KOPT-K1 (cell line): ENCODE results near the gene DIPK1B.

Experiments
- H3K27ac ChIP-seq: fragments of 200-600 bp; sonication (generic); 2 replicates; pipeline ENCODE4 v1.5.1; 2016; ENCODE audit warnings: antibody characterized with exemption, mild to moderate bottlenecking, low read depth, low read length; ENCODE audit not compliant: poor library complexity, severe bottlenecking
- H3K36me3 ChIP-seq: fragments of 200-600 bp; sonication (generic); 2 replicates; pipeline ENCODE4 v1.5.1; 2017; ENCODE audit warnings: antibody characterized with exemption, mild to moderate bottlenecking, low read length, moderate library complexity; ENCODE audit not compliant: insufficient read depth
- H3K9me3 ChIP-seq: fragments of 200-600 bp; sonication (generic); 2 replicates; pipeline ENCODE4 v1.5.1; 2017; ENCODE audit warnings: antibody characterized with exemption, low read length, mild to moderate bottlenecking; ENCODE audit not compliant: insufficient read depth, poor library complexity, severe bottlenecking

Gene DIPK1B

DNA sequence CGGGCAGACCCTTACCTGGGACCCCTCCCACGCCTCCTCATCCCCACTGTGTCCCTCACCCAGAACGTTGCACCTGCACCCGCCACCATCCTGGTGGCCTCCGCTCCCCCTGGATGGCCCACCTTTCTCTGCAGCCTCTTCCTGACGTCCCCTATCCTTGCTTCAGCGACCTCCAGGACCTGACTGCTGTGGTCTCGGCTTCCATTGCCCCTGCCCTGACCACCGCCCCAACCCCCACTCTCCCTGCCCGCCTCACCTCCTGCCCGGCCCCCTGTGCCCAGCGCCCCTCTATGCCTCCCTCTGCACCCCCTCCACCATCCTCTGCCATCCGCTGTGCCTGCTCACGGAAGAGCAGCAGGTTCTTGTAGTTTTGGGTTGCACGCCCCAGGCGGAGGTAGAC is 28.1 kb downstream of the DIPK1B start:
- Histone ChIP-seq H3K9me3 (no peaks in the 10 kb centered on the region), H3K36me3 (no peaks in the 10 kb centered on the region), H3K27ac (no peak overlapping the region)

DNA sequence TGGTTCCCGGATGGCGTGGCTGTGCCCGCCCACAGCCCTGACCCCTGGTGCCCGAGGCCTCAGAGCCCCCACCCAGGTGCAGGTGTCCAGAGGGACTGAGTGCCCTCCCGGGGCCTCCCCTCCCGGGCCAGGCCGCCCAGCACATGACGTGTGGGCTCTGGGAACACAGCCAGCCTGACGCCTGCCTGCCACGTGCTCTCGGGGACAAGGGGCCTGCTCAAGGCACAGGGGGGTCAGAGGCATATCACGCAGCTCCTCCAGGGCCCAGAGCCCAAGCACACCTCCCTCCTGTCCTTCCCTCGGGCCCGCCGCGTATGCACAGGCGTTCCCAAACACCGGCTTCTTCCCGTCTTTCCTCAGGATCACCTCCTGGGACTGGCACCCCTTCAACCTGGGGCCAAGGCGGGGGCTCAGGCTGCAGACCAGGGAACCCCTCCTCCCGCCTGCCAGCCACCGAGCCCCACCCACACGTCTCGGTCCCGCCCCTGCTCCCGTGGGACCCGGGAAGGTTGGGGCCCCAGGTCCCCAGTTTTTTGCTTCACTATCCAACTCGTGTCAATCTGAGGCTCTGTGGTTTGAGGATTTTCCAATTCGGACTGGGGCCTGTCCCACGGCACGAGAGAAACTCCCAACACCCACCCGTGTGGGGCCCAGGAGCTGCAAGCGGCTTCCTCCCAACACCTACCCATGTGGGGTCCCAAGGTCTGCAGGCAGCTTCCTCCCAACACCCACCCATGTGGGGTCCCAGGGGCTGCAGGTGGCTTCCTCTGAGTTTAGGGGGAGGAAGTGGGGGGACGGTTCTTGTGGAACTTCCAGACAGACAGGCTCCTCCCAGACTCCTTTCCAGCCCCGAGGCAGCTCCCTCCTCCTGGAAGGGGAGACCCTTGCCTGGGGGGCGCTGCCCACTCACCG is 28.9 kb downstream of the DIPK1B start:
- Histone ChIP-seq H3K9me3 (no peaks in the 10 kb centered on the region), H3K36me3 (no peaks in the 10 kb centered on the region), H3K27ac (no peak overlapping the region)

DNA sequence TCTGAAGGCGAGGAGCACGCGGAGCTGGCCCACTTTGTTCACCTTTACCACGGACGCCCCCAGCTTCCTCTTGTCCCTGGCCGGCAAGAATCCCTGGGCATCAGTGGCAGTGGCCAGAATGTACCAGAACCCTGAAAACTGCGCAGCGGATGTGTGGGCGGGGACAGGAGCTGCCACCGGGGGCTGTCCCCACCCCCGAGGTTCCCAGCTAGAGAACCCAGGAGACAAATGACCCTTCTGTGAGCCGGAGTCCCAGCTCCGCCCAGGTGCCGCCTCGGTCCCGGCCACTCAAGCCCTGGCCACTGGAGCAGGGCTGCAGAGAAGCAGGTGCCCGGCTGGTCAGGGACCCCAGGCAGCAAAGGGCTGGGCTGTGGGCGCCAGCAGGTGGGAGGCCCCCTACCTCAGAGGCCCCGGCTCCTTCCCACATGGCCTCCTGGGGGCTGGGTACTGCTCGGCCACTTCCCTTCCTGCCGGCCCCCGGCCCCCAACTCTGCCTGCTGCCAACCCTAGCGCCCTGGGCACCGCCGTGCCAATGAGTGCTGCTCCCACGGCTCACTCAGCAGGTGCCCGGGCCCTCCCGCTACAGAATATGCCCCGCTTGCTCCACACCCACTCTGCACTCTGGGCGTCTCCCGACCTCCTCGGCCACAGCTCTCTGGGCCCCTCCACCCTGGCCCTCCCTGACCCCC is 29.7 kb downstream of the DIPK1B start:
- Histone ChIP-seq H3K36me3 (no peaks in the 10 kb centered on the region), H3K9me3 (no peaks in the 10 kb centered on the region), H3K27ac (no peak overlapping the region)

DNA sequence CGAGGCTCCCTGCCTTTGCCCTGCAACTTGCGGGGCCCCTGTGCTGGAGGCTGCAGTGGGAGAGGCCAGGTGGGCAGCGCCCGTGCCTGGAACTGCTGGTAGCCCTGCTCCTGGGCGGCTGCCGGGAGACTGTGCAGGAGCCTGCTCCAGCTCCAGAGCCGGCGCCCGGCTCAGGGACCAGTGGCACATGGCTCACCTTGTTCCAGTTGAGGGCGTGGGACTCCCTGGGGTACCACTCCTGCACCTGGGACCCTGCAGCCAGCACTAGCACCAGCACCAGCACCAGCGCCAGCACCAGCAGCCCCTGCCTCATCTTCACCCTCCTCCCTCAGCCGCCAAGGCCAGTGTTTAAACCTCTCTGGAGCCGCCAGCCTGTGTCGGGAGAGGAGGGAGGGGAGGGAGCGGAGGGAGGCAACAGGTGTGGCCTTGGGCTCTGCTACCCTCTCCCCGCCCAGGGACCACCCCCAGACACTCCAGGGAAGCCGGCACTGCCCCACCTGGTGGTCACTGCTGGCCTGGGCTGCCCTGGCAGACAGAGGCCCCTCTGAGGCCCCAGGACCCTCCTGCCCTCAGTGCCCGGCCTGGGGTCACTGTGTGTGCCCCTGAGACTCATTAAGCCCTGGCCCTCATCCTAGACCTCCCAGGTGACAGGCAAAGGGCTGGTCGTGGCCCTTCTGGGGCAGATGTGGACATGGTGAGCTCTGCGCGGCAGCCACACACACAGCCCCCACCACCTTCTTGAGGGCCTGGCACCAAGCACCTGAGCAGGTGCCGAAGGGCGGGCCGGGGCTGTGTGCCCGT is 30.4 kb downstream of the DIPK1B start, which contains the start of gene LCN10:
Gene LCN10 (minus strand): TSS at position 350 of the 801 bp plus-strand sequence. CDS start 37 bp downstream, at position 313.
- Histone ChIP-seq H3K9me3 (no peaks in the 10 kb centered on the region), H3K27ac (no peak within 1 kb of the TSS), H3K36me3 (no peaks in the 10 kb centered on the region)

DNA sequence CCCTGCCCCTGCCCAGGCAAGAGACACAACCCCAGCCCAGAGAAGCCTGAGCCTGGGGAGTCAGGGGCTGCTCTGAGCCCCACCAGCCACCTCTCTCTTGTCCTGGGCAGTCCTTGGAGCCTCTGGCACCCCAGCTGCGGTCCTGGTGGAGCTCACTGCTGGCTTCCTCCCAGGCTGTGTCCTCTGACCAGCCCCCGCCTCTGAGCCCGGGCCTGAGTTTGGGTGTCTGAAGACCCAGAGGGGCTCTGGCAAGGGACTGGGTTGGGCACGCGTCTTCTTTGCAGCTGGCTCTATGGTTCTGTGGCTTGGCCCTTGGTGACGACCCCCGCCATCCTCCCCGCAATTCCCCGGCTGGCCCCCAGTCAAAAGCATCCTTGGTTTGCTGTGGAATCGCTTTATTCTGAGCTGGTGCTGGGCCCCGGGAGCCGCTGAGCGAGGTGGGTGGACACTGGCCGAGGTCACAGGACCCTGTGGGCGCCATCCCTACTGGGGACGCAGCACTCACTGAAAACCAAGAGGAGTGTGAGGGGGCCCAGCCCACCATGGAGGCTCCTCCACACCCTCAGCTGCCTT is 31.4 kb downstream of the DIPK1B start:
- no peaks in the 10 kb centered on the region for H3K36me3 ChIP-seq
- H3K27ac ChIP-seq, result no peak overlapping the region
- H3K9me3 ChIP-seq, result no peaks in the 10 kb centered on the region

DNA sequence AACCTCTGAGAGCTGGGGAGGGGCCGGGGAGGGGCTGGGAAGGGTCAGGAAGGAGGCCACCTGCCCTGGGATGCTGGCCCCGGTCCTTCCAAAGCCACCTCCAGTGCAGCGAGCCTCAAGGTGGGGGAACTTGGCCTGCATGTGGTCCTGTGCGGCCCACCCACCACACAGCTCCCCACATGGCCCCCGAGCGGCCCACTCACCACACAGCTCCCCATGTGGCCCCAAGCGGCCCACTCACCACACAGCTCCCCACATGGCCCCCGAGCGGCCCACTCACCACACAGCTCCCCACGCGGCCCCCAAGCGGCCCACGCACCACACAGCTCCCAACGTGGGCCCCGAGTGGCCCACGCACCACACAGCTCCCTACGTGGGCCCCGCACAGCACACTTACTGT is 32.4 kb downstream of the DIPK1B start:
- Histone ChIP-seq H3K9me3 (no peaks in the 10 kb centered on the region), H3K36me3 (no peaks in the 10 kb centered on the region), H3K27ac (no peak overlapping the region)

DNA sequence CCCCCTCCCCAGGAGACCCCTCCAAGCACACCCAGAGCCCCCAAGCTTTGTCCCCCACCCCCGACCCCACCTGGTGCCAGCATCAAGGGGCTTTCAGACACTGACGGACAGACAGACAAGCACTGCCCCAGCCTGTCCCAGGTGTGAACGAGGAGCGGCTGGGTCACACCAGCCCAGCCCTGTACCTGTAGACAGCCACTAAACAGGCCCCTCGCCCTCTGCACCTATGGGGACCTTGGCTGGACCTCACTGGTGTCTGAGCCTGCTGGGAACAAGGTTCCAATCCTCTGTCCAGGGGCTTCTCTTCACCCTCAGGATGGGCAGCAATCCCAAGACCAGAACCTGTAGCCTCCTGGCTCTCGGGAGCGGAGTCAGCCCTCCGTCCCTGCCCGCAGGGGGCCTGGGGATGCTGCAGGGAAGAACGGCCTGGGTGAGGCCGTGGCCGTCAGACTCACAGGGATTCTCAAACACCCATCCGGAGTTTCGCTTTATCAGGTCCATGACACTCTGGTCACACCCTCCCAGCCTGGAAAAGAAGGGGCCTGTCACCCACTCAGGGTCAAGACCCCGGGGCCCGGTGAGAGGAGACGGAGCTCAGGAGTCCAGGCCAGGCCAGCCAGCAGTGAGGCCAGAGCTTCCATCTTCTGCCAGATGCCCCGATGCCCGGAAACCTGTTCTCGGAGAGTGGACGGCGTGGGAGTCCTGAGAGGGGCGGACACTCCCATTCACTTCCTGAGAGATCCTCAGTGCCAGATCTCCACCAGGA is 33.2 kb downstream of the DIPK1B start:
- H3K9me3 ChIP-seq, result no peaks in the 10 kb centered on the region
- no peaks in the 10 kb centered on the region for H3K36me3 ChIP-seq
- H3K27ac ChIP-seq, result no peak overlapping the region

DNA sequence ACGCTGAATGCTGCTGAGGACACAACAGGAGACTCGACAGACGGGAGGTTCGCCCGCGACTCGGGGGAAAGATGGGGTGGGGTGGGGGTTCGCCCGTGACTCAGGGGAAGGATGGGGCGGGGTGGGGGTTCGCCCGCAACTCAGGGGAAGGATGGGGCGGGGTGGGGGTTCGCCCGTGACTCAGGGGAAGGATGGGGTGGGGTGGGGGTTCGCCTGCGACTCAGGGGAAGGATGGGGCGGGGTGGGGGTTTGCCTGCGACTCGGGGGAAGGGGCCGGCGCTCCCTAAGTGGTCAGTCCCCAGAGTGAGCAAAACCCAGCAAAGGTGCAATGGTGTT is 33.8 kb downstream of the DIPK1B start:
- no peaks in the 10 kb centered on the region for H3K36me3 ChIP-seq
- no peak overlapping the region for H3K27ac ChIP-seq
- H3K9me3 ChIP-seq, result peaks cover 2% of the 10 kb centered on the region

DNA sequence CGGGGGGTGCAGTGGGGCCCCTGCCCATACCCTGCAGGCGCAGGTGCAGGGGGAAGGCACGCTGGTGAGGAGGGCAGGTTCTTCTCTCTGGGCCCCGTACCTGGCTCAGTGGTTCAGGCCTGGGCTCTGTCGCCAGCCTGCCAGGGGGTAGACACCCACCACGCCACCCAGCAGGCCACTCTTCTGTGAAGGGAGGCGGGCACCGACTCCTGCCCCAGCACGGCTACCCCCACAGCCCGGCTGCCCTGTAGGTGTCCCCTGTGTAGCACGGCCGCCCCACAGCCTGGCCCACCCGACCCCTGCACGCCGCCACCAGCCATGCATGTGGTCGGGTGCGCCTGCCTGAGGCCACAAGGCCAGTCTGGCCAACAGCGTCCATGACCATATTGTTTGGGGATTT is 34.2 kb downstream of the DIPK1B start:
- Histone ChIP-seq H3K36me3 (no peaks in the 10 kb centered on the region), H3K9me3 (peaks cover 7% of the 10 kb centered on the region), H3K27ac (no peak overlapping the region)

DNA sequence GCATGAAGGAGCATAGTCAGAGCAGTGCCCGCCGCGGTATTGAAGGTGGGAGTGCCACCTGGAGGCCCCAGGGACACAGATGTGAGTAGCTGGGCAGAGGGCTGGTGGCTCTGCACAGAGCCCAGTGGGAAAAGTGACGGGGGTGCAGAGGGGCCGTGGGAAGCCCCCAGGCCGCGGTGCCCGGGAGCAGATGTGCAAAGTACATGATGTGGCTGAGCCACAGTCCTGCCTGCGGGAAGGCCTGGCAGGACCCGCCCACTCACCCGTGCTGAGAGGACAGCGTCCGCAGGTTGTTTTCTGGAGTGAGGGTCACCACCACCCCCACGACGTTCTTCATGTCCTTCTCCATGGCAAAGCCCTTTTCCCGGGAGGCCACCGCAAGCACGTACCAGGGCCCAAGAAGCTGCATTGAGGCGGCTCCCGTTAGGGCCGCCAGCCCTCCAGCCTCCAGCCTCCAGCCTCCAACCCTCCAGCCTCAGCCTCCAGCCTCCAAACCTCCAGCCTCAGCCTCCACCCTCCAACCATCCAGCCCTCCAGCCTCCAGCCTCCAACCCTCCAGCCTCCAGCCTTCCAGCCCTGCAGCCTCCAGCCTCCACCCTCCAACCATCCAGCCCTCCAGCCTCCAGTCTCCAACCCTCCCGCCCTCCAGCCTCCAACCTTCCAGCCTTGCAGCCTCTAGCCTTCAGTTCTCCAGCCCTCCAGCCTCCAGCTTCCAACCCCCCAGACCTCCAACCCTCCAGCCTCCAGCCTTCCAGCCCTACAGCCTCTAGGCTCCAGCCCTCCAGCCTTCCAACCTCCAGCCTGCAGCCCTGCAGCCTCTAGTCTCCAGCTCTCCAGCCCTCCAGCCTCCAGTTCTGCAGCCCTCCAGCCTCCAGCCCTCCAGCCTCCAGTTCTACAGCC is 35.0 kb downstream of the DIPK1B start:
- H3K27ac ChIP-seq, result no peak overlapping the region

DNA sequence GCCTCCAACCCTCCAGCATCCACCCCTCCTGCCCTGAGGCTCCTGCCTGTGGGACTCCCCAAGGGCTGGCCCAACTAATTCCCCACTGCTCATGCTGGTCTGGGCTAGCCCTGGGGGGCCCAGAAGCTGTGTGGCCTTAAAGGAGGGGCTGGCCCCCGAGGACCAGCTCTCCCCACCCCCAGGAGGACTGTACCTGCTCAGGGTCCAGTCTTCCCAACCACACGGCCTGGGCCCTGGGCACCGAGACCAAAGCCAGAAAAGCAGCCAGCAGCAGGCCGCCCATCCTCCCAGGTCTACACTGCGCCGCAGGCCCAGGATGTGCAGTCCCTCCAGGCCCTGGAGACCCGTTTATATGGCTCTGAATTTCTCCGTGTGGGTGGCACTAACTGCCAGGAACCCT is 35.8 kb downstream of the DIPK1B start, which contains the start of gene LCN6:
Gene LCN6 (minus strand): TSS at position 325 of the 400 bp plus-strand sequence. CDS start 42 bp downstream, at position 283.
- Histone ChIP-seq H3K9me3 (peaks cover 23% of the 10 kb centered on the region), H3K27ac (no peak within 1 kb of the TSS), H3K36me3 (no peaks in the 10 kb centered on the region)

More for the DNA sequence above, 35.0 kb downstream of the DIPK1B start:
- peaks cover 15% of the 10 kb centered on the region for H3K9me3 ChIP-seq
- H3K36me3 ChIP-seq, result no peaks in the 10 kb centered on the region

DNA sequence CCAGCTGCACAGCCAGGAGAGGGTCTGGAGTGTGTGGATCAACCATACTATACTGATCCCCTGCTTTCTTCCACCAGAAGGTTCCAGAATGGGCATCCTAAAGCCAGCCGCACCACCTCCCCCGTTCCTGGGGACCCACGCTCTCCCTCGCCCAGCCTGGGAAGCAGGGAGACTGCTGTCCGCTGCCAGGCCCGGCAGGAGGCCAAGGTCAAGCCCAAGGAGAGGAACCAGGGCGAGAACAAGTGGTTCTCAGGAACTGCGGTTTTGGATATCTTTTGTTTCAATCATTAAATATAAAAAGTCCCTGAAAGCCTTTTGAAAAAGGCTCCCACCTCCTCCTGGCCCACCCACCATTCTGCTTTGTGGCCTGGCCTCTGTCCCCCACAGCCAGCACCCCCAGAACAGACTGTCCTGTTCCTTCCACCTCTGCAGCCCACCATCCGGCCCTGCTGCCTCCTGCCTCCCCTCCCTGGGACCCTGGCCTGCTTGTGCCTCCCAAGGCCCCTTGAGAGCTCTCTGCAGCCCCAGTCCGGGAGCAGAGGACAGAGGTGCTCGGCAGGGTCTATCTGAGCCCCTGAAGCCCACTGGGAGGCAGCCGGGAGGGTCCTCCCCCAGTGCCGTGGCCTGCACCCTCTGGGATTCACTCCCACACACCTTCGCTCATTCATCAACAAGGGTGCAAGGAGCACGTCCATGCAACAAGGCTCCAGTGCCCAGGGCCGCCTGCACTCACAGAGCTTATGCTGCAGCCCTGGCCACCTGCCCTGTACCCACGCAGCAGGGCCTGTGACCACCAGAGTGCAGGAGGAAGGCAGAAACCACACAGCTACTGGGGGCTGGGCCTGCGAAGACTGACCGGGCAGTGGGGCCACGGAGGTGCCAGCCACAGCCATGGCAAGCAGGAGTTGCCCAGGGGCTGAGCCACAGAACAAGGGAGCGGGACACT is 36.6 kb downstream of the DIPK1B start:
- Histone ChIP-seq H3K36me3 (no peaks in the 10 kb centered on the region), H3K9me3 (peaks cover 23% of the 10 kb centered on the region), H3K27ac (no peak overlapping the region)
